HFFc6 (cell line): Measurements from ENCODE around the gene PLA2R1. TPM values are rescaled to one million over a fixed set of nuclear protein-coding genes. Genes with fewer than 3 reads are reported as not detected.
A peak's percentile ranks its signal among the peaks of the same experiment; 100 is the strongest.
"Not testable (repeated sequence)": the region's sequence is repeated elsewhere in the genome, so short reads cannot be mapped to it uniquely, and the experiment has no call there.

Experiments
- DNase-seq: peaks from one replicate; pipeline ENCODE4 v3.0.0-alpha.2; 2018
- H3K27ac Mint-ChIP-seq: 2 replicates; pipeline ENCODE4 v1.8.0; 2020; ENCODE audit warnings: mild to moderate bottlenecking, mixed read lengths
- H3K27me3 Mint-ChIP-seq: 2 replicates; pipeline ENCODE4 v1.8.0; 2021; ENCODE audit warnings: mild to moderate bottlenecking, moderate library complexity, mixed read lengths; ENCODE audit not compliant: insufficient read depth
- H3K36me3 Mint-ChIP-seq: 2 replicates; pipeline ENCODE4 v1.8.0; 2021; ENCODE audit warnings: low read depth, mixed read lengths
- H3K4me1 Mint-ChIP-seq: 2 replicates; pipeline ENCODE4 v1.8.0; 2020; ENCODE audit warnings: low read depth, mixed read lengths
- H3K4me3 Mint-ChIP-seq: 2 replicates; pipeline ENCODE4 v1.8.0; 2020; ENCODE audit warnings: mild to moderate bottlenecking, moderate library complexity, mixed read lengths
- H3K9me3 Mint-ChIP-seq: 2 replicates; pipeline ENCODE4 v1.8.0; 2020; ENCODE audit warnings: mild to moderate bottlenecking, mixed read lengths
- total RNA-seq, 6 experiments: library from RNA; stranded (reverse); fragmentation: NEBNext Ultra II Directional; extraction: Animal tissue kit (Norgen Biotek cat#: 25700); gene quantifications; 2 replicates in 1 of 6; 3 replicates in 5 of 6; pipeline ENCODE4 v1.2.3, GENCODE V29; 2021
- TF ChIP-seq, protein P1 (sequence below): fragments of 200-600 bp; sonication (generic); IDR thresholded peaks from 2 replicates; pipeline ENCODE4 v1.5.0; 2021; ENCODE audit warnings: antibody characterized with exemption, mild to moderate bottlenecking

Gene PLA2R1
- total RNA-seq, 6 experiments from 2014 or later: 3.2 to 6.3 (median 3.3) TPM

DNA sequence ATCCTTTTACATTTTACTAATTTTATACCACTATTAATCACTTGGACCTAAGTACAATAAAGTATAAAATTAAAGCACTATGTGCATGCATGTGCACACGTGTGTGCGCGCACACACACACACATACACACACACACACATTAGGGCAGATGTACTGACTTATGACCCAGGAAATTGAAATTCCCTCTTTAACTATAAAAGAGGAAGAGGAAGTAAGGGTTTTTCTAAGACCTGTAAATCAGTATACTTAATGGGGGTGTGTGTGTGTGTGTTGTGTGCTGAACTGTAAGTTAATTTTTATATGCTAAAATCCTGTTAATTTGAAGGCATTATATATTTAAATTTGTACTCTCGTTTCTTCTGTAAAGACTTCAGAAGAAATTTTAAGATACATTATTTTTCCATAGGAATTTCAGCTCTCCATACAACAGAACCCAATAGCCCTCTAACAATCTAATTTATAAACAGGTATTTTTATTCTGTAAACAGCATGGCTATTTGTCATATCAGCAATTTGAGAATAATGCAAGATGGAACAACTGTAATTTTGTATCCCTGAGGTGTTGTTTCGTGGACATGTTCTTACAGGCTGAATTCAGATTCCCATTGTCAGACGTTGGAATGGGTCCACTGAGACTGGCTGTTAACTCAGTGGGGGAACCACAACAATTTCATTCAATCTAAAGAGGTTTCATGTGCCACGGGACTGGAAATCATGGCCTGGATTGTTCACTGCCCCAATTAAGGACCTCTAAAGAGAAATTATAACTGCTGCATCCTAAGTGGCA lies 90.9 kb downstream of the PLA2R1 start:
- no peak overlapping the region for H3K27ac Mint-ChIP-seq
- TF ChIP-seq, protein P1, sequence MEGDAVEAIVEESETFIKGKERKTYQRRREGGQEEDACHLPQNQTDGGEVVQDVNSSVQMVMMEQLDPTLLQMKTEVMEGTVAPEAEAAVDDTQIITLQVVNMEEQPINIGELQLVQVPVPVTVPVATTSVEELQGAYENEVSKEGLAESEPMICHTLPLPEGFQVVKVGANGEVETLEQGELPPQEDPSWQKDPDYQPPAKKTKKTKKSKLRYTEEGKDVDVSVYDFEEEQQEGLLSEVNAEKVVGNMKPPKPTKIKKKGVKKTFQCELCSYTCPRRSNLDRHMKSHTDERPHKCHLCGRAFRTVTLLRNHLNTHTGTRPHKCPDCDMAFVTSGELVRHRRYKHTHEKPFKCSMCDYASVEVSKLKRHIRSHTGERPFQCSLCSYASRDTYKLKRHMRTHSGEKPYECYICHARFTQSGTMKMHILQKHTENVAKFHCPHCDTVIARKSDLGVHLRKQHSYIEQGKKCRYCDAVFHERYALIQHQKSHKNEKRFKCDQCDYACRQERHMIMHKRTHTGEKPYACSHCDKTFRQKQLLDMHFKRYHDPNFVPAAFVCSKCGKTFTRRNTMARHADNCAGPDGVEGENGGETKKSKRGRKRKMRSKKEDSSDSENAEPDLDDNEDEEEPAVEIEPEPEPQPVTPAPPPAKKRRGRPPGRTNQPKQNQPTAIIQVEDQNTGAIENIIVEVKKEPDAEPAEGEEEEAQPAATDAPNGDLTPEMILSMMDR: no peak
- H3K9me3 Mint-ChIP-seq: no peaks in the 10 kb centered on the region

DNA sequence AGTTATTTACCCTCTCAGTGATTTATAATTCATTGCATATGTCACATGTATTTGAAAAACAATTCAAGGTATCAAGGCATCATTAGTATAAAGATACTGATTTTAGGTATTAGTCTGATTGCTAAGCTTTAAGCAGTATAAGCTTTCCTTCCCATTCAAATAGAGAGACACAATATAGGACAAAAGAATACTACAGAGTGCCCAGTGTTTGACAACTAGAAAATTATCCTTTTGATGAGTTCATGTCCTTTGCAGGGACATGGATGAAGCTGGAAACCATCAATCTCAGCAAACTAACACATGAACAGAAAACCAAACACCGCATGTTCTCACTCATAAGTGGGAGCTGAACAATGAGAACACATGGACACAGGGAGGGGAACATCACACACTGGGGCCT lies 91.9 kb downstream of the PLA2R1 start:
- H3K4me1 Mint-ChIP-seq, DNase-seq, H3K36me3 Mint-ChIP-seq, H3K27me3 Mint-ChIP-seq, H3K27ac Mint-ChIP-seq, H3K9me3 Mint-ChIP-seq, H3K4me3 Mint-ChIP-seq: not testable (repeated sequence)

More for the DNA sequence above, 90.9 kb downstream of the PLA2R1 start:
- no peaks in the 10 kb centered on the region for H3K4me1 Mint-ChIP-seq
- H3K4me3 Mint-ChIP-seq: no peak overlapping the region
- H3K36me3 Mint-ChIP-seq: no peaks in the 10 kb centered on the region; the same call in 1 of the 2 replicates
- H3K27me3 Mint-ChIP-seq: no peaks in the 10 kb centered on the region
- no peak for DNase-seq

DNA sequence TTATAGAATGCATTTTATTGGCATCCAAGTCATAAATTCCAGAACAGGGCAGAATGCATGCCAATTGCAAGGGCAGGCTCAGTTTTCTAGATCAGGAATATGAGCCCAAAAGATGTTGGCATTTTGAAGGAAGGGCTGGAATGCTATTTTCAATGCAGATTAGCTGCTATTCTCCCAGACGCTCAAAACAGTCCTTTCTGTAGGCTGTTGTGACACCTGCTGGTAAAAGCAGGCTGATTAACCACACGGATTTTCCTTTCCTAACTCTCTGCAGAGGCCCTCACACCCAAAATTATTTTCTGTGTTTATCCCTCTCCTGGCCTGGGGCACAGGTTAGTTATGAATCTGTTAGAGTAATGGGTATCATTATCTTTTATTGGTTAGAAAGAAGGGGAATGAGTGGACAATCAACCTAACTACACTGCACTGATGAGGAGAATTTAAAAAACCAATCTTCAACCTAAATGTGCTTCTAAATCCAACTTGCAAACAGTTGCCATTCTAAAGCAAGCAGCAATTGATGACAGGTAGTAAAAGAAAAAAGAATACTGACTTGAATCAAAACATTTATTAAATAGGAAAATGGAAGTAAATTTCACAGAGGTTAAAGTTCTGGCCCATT lies 94.0 kb downstream of the PLA2R1 start:
- peak; percentile 28 for DNase-seq
- Mint-ChIP-seq H3K9me3 (no peaks in the 10 kb centered on the region), H3K27me3 (no peaks in the 10 kb centered on the region), H3K27ac (no peak overlapping the region), H3K4me1 (no peaks in the 10 kb centered on the region), H3K4me3 (no peak overlapping the region), H3K36me3 (no peaks in the 10 kb centered on the region)
- TF ChIP-seq, protein P1: peak; percentile 68

DNA sequence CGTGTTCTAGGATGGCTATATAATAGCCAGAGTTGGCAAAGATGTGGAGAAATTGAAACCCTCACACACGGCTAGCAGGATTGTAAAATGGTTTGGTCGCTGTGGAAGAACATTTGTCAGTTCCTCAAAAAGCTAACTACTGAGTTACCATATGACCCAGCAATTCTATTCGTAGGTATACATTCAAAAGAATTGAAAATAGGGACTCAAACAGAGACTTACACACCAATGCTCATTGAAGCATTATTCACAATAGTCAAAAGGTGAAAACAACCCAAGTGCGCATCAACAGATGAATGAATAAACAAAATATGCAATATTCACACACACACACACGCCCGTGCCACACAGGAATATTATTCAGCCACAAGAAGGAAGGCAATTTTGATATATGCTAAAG lies 98.7 kb downstream of the PLA2R1 start:
- H3K9me3 Mint-ChIP-seq: no peaks in the 10 kb centered on the region
- H3K4me3 Mint-ChIP-seq: no peak overlapping the region
- TF ChIP-seq, protein P1: no peak
- peaks cover 21% of the 10 kb centered on the region for H3K4me1 Mint-ChIP-seq
- peaks cover 2% of the 10 kb centered on the region; the same call in 1 of the 2 replicates for H3K27me3 Mint-ChIP-seq
- H3K27ac Mint-ChIP-seq: no peak overlapping the region
- DNase-seq: no peak
- no peaks in the 10 kb centered on the region for H3K36me3 Mint-ChIP-seq

DNA sequence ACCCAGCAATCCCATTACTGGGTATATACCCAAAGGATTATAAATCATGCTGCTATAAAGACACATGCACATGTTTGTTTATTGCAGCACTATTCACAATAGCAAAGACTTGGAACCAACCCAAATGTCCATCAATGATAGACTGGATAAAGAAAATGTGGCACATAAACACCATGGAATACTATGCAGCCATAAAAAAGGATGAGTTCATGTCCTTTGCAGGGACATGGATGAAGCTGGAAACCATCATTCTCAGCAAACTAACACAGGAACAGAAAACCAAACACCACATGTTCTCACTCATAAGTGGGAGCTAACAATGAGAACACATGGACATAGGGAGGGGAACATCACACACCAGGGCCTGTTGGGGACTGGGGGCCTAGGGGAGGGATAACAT lies 99.9 kb downstream of the PLA2R1 start:
- H3K36me3 Mint-ChIP-seq, H3K27me3 Mint-ChIP-seq, H3K4me3 Mint-ChIP-seq, H3K9me3 Mint-ChIP-seq, DNase-seq, H3K27ac Mint-ChIP-seq: not testable (repeated sequence)
- peaks cover 21% of the 10 kb centered on the region for H3K4me1 Mint-ChIP-seq

DNA sequence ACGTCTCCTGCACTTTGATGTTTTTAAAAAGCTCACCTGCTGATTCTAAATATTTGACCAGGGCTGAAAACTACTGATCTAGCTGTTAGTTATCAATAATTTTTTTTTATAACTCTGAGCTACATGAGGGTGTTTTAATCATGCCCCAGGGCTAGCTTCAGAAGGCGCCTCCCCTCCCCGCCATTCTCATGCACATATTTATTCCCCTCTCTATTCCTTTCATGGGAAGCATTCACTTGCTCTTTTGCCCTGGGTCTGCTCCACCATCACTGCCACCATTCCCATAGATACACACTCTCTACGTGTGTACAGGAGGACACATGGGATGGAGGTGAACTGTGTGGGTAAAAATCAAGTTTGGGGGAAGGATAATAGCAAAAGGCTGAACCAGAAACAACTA lies 101.0 kb downstream of the PLA2R1 start:
- Mint-ChIP-seq H3K9me3 (no peaks in the 10 kb centered on the region), H3K4me1 (peaks cover 21% of the 10 kb centered on the region), H3K4me3 (no peak overlapping the region), H3K36me3 (peaks cover 7% of the 10 kb centered on the region; the same call in 1 of the 2 replicates), H3K27me3 (peaks cover 2% of the 10 kb centered on the region; the same call in 1 of the 2 replicates), H3K27ac (peak overlapping the region; percentile 16; the same call in 1 of the 2 replicates)
- TF ChIP-seq, protein P1: no peak
- DNase-seq: no peak
